WTC11 (cell line): ENCODE results near the gene FAM13A. TPM values are rescaled to one million over a fixed set of nuclear protein-coding genes. Genes with fewer than 3 reads are reported as not detected.

ENCODE experiments used
- ATAC-seq: fragments of 200-7000 bp; cut with Tn5 transposase; 2 replicates; pipeline ENCODE4 v1.10.0; 2021; ENCODE audit warnings: mild to moderate bottlenecking, moderate library complexity
- CTCF ChIA-PET: fragments of 300-600 bp; sonication (Branson Sonifier 250); formaldehyde crosslinking; loops from one replicate; lab custom pipeline; 2021; ENCODE audit warnings: antibody characterized with exemption; lab: Charles Lee
- POLR2A ChIA-PET: fragments of 350-600 bp; sonication (Branson Sonifier 250); formaldehyde crosslinking; loops from one replicate; lab custom pipeline; 2021; ENCODE audit warnings: antibody characterized with exemption; lab: Charles Lee
- DNase-seq: peaks from one replicate; pipeline ENCODE4 v3.0.0; 2021; ENCODE audit warnings: low spot score
- H3K27ac Mint-ChIP-seq: 2 replicates; pipeline ENCODE4 v1.8.0; 2021; ENCODE audit warnings: mixed read lengths
- H3K27me3 Mint-ChIP-seq: 2 replicates; pipeline ENCODE4 v1.8.0; 2021; ENCODE audit warnings: low read depth, mild to moderate bottlenecking, moderate library complexity, mixed read lengths
- H3K36me3 Mint-ChIP-seq: 2 replicates; pipeline ENCODE4 v1.8.0; 2021; ENCODE audit warnings: mixed read lengths
- H3K4me1 Mint-ChIP-seq: 2 replicates; pipeline ENCODE4 v1.8.0; 2022; ENCODE audit warnings: mixed read lengths
- H3K4me3 Mint-ChIP-seq: 2 replicates; pipeline ENCODE4 v1.8.0; 2021; ENCODE audit warnings: mild to moderate bottlenecking, moderate library complexity, mixed read lengths
- H3K9me3 Mint-ChIP-seq: 2 replicates; pipeline ENCODE4 v1.8.0; 2021; ENCODE audit warnings: mixed read lengths
- ARID4B ChIP-seq: sonication (generic); formaldehyde crosslinking; IDR thresholded peaks from 2 replicates; pipeline ENCODE4 v1.8.0; 2023; ENCODE audit warnings: missing genetic modification reagents, mild to moderate bottlenecking, borderline replicate concordance
- ATF1 ChIP-seq: sonication (generic); formaldehyde crosslinking; IDR thresholded peaks from 2 replicates; pipeline ENCODE4 v1.8.1; 2023; ENCODE audit warnings: mild to moderate bottlenecking, moderate library complexity, missing genetic modification reagents
- CBFB ChIP-seq: sonication (generic); formaldehyde crosslinking; IDR thresholded peaks from 2 replicates; pipeline ENCODE4 v1.8.1; 2022; ENCODE audit warnings: mild to moderate bottlenecking, low read depth, missing genetic modification reagents
- CDX4 ChIP-seq: fragments of 250-450 bp; sonication (Bioruptor Pico); IDR thresholded peaks from 2 replicates; pipeline ENCODE4 v1.9.0; 2021; ENCODE audit warnings: moderate library complexity, mild to moderate bottlenecking, inconsistent platforms, borderline replicate concordance
- E2F1 ChIP-seq: sonication (generic); formaldehyde crosslinking; IDR thresholded peaks from 2 replicates; pipeline ENCODE4 v1.8.0; 2022; ENCODE audit warnings: mild to moderate bottlenecking, missing genetic modification reagents
- E2F4 ChIP-seq: sonication (generic); formaldehyde crosslinking; IDR thresholded peaks from 2 replicates; pipeline ENCODE4 v1.8.1; 2022; ENCODE audit warnings: low read depth, mild to moderate bottlenecking, moderate library complexity, missing genetic modification reagents, borderline replicate concordance
- E2F5 ChIP-seq: sonication (generic); formaldehyde crosslinking; IDR thresholded peaks from 2 replicates; pipeline ENCODE4 v1.8.1; 2022; ENCODE audit warnings: mild to moderate bottlenecking, moderate library complexity, missing genetic modification reagents
- FOXP4 ChIP-seq: sonication (generic); formaldehyde crosslinking; IDR thresholded peaks from 2 replicates; pipeline ENCODE4 v1.8.0; 2022; ENCODE audit warnings: mild to moderate bottlenecking, missing genetic modification reagents
- GRHL2 ChIP-seq: fragments of 250-450 bp; sonication (Bioruptor Pico); IDR thresholded peaks from 2 replicates; pipeline ENCODE4 v1.8.0; 2022; ENCODE audit warnings: mild to moderate bottlenecking, moderate library complexity; ENCODE audit not compliant: insufficient replicate concordance, severe bottlenecking
- GTF2I ChIP-seq: fragments of 250-450 bp; sonication (Bioruptor Pico); conservative IDR thresholded peaks from 2 replicates; pipeline ENCODE4 v1.4.0; 2021; ENCODE audit warnings: mild to moderate bottlenecking
- JAZF1 ChIP-seq: fragments of 250-450 bp; sonication (Bioruptor Pico); IDR thresholded peaks from 2 replicates; pipeline ENCODE4 v1.9.0; 2021; ENCODE audit warnings: moderate library complexity, mild to moderate bottlenecking, inconsistent platforms
- MAX ChIP-seq: sonication (generic); formaldehyde crosslinking; IDR thresholded peaks from 2 replicates; pipeline ENCODE4 v1.8.0; 2022; ENCODE audit warnings: mild to moderate bottlenecking, missing genetic modification reagents
- MLX ChIP-seq: sonication (generic); formaldehyde crosslinking; IDR thresholded peaks from 2 replicates; pipeline ENCODE4 v1.8.1; 2023; ENCODE audit warnings: mild to moderate bottlenecking, missing genetic modification reagents, moderate library complexity
- NFATC4 ChIP-seq: fragments of 250-450 bp; sonication (Bioruptor Pico); IDR thresholded peaks from 2 replicates; pipeline ENCODE4 v1.9.0; 2021; ENCODE audit warnings: mild to moderate bottlenecking
- PREB ChIP-seq: sonication (generic); formaldehyde crosslinking; IDR thresholded peaks from 2 replicates; pipeline ENCODE4 v1.8.1; 2022; ENCODE audit warnings: mild to moderate bottlenecking, missing genetic modification reagents, moderate library complexity, borderline replicate concordance
- SP1 ChIP-seq: sonication (generic); formaldehyde crosslinking; conservative IDR thresholded peaks from 2 replicates; pipeline ENCODE4 v1.8.1; 2022; ENCODE audit warnings: missing genetic modification reagents
- ZBTB21 ChIP-seq: sonication (generic); formaldehyde crosslinking; IDR thresholded peaks from 2 replicates; pipeline ENCODE4 v1.8.1; 2023; ENCODE audit warnings: mild to moderate bottlenecking, missing genetic modification reagents, borderline replicate concordance
- ZNF121 ChIP-seq: sonication (generic); formaldehyde crosslinking; IDR thresholded peaks from 2 replicates; pipeline ENCODE4 v1.8.0; 2023; ENCODE audit warnings: missing genetic modification reagents
- ZNF317 ChIP-seq: sonication (generic); formaldehyde crosslinking; IDR thresholded peaks from 2 replicates; pipeline ENCODE4 v1.8.1; 2023; ENCODE audit warnings: low read depth, mild to moderate bottlenecking, moderate library complexity, missing genetic modification reagents, borderline replicate concordance
- ZSCAN18 ChIP-seq: fragments of 250-450 bp; sonication (Bioruptor Pico); IDR thresholded peaks from 2 replicates; pipeline ENCODE4 v2.1.2; 2022; ENCODE audit warnings: mild to moderate bottlenecking, moderate library complexity
- total RNA-seq: library from RNA; stranded (reverse); gene quantifications from 3 replicates; pipeline ENCODE4 v1.2.3, GENCODE V29; 2021

FAM13A gene
- total RNA-seq, 1 experiment from 2014 or later, result 14.6 TPM

- Mint-ChIP-seq H3K27me3 (no peaks in the 10 kb centered on the region), H3K27ac (peak overlapping the region; percentile 98), H3K4me3 (peak overlapping the region; percentile 72), H3K9me3 (no peaks in the 10 kb centered on the region), H3K4me1 (peaks cover 22% of the 10 kb centered on the region), H3K36me3 (no peaks in the 10 kb centered on the region)
- DNase-seq (peak; percentile 63), ATAC-seq (peak; percentile 97)
- ChIA-PET CTCF (interaction anchor here (1.1 to 1.5 kb wide), 2 partner anchors 9 to 200 kb away, joined by 6 to 8 read pairs; no protein-coding TSS in a partner anchor), POLR2A (interaction anchor here (0.5 kb wide), 1 partner anchor 140 kb away, joined by 3 read pairs; no protein-coding TSS in a partner anchor)
- TF ChIP-seq NFATC4 (no peak), GRHL2 (CRISPR knock-in tag) (no peak), GTF2I (no peak), ZBTB21 (CRISPR knock-in tag) (no peak), ZSCAN18 (no peak), E2F4 (CRISPR knock-in tag) (no peak), CDX4 (CRISPR knock-in tag) (no peak), ZNF121 (CRISPR knock-in tag) (no peak), E2F5 (CRISPR knock-in tag) (no peak), ARID4B (CRISPR knock-in tag) (no peak), E2F1 (CRISPR knock-in tag) (no peak), CBFB (no peak), MAX (CRISPR knock-in tag) (peak; percentile 28; the same call in 1 of the 2 replicates), ATF1 (CRISPR knock-in tag) (no peak), JAZF1 (CRISPR knock-in tag) (no peak), ZNF317 (CRISPR knock-in tag) (peak; percentile 96), PREB (no peak), SP1 (CRISPR knock-in tag) (no peak; the same call in 1 of the 2 replicates), FOXP4 (CRISPR knock-in tag) (no peak), MLX (CRISPR knock-in tag) (no peak)
These were observed 233.7 kb downstream of the FAM13A start for GRCh38 chr4:88823058-88823919.
